Measurements from ENCODE around the gene KDM4C. TPM values are rescaled to one million over a fixed set of nuclear protein-coding genes. Genes with fewer than 3 reads are reported as not detected.

Gene KDM4C
- total and polyA plus RNA-seq, 2 experiments from 2014 or later: 14.3 to 20.6 TPM

DNA sequence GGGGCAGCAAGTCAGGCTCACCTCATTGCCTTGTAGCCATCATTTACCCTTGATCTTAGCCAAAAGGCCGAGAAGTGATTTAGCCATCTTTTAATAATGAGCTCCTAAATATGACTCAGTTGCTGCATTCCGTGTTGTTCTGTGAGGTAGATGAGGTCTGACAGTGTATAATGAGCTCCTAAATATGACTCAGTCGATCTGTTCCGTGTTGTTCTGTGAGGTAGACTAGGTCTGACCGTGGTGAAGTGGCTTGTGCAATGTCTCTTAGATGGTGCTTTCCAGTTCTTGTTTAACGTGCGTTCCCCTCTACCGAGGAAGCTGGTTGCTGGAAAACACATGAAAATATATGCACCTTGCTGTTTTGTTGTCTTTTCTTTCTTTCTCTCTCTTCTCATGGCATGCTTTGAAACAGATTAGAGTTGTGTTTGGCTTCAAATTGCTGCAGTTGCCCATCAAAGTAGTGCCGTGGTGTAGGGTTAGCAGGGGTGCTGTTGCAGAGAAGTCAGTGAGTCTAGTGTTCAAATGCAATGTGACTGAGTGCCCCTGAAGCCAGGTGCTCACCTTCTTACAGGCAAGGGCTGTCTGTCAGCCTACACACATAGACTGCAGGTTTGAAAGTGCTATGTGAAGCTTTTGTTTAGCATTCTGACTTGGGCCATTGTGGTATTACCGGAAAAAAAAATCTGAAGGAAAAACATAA, 118.6 kb downstream of the KDM4C start:
- Histone ChIP-seq H3K4me3 (no peak overlapping the region), H2AFZ (no peak overlapping the region), H3K4me1 (ENCODE audit: insufficient read depth) (peaks cover 16% of the 10 kb centered on the region), H3K9ac (no peak overlapping the region), H3F3A (ENCODE audit: insufficient read depth) (peaks cover 9% of the 10 kb centered on the region; the same call in 1 of the 2 replicates), H3K9me2 (ENCODE audit: insufficient read depth) (no peaks in the 10 kb centered on the region), H3K79me2 (ENCODE audit: insufficient read depth) (peaks cover 43% of the 10 kb centered on the region), H3K27ac (no peak overlapping the region), H3K36me3 (ENCODE audit: low read depth) (no peaks in the 10 kb centered on the region), H3K9me3 (ENCODE audit: low read depth) (no peaks in the 10 kb centered on the region), H3K27me3 (replicated peaks; ENCODE audit: insufficient read depth) (no peaks in the 10 kb centered on the region), H4K20me1 (ENCODE audit: insufficient read depth) (no peaks in the 10 kb centered on the region), H3K4me2 (ENCODE audit: unreplicated experiment) (no peak overlapping the region)
- WGBS, 2 experiments (ENCODE audit: low coverage in 1 of 2, low lambda C conversion rate in 2 of 2, missing lambda C conversion rate in 2 of 2): 86 to 87% methylated on average over 10 of the region's 10 CpGs
- TF ChIP-seq EZH2phosphoT487 (IDR thresholded peaks at IDR 0.05; ENCODE audit: insufficient read depth, low read depth) (no peak), EZH2 (IDR thresholded peaks at IDR 0.05; ENCODE audit: insufficient read depth, poor library complexity, severe bottlenecking) (no peak)
- in situ Hi-C loops (cut with MboI): no loop called here
- DNase-seq: peak; percentile 5

DNA sequence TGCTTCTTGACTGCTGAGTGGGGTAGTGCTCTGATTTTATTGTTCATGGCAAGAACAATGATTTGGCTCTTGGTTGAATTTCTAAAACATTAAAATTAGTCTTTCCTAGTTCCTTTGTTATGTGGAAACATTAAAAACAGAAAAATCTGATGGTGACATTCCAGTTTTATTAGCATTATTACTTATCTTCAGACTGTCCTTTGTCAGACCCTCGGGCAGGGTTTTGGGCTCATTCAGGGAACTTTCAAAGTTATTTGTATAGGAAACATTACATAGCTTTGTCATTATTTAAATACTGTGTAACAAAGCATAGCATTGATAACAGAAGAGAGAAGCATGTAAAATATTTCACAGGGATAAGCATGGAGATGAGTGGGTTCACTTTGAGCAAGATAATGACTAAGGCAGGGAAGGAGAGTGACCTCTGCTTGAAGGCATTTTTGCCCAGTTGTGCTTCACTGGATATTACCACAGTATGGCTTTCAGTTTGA, 119.9 kb downstream of the KDM4C start:
- 14 to 37% methylated on average over 1 of the region's 1 CpG for WGBS, 2 experiments (ENCODE audit: low coverage in 1 of 2, low lambda C conversion rate in 2 of 2, missing lambda C conversion rate in 2 of 2)
- Histone ChIP-seq H3K4me1 (ENCODE audit: insufficient read depth) (peaks cover 16% of the 10 kb centered on the region), H3K79me2 (ENCODE audit: insufficient read depth) (peaks cover 43% of the 10 kb centered on the region), H4K20me1 (ENCODE audit: insufficient read depth) (no peaks in the 10 kb centered on the region), H3K9ac (no peak overlapping the region), H3F3A (ENCODE audit: insufficient read depth) (peaks cover 9% of the 10 kb centered on the region; the same call in 1 of the 2 replicates), H3K27me3 (replicated peaks; ENCODE audit: insufficient read depth) (no peaks in the 10 kb centered on the region), H2AFZ (no peak overlapping the region), H3K27ac (peak overlapping the region; percentile 61), H3K9me2 (ENCODE audit: insufficient read depth) (no peaks in the 10 kb centered on the region), H3K4me2 (ENCODE audit: unreplicated experiment) (peak overlapping the region; percentile 52), H3K4me3 (no peak overlapping the region), H3K9me3 (ENCODE audit: low read depth) (no peaks in the 10 kb centered on the region), H3K36me3 (ENCODE audit: low read depth) (no peaks in the 10 kb centered on the region)
- no peak for TF ChIP-seq EZH2 (IDR thresholded peaks at IDR 0.05; ENCODE audit: insufficient read depth, poor library complexity, severe bottlenecking)
- no peak for TF ChIP-seq EZH2phosphoT487 (IDR thresholded peaks at IDR 0.05; ENCODE audit: insufficient read depth, low read depth)
- peak; percentile 86 for DNase-seq
- in situ Hi-C loops (cut with MboI): no loop called here

DNA sequence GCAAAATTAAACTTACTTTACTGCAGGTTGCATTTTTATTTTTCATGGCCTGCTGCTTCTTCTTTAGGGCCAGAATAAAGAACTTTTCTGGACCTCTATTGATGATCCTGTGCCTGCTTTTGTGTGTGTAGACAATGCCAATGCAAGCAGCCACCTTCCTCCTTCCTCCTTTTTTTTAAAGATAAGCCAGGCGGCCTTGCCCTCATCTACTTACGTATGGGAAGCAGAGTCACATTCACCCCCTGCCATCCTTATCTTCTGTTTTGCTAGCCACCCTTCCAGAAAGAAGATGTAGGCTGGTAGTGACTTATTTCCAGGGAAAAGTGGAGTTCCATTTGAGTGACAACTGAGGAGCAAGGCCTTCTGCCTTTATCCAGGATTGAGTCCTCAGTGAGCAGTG, 122.9 kb downstream of the KDM4C start:
- DNase-seq: no peak
- Histone ChIP-seq H3K4me2 (ENCODE audit: unreplicated experiment) (no peak overlapping the region), H3K4me3 (no peak overlapping the region), H3K4me1 (ENCODE audit: insufficient read depth) (peaks cover 16% of the 10 kb centered on the region), H3K9me3 (ENCODE audit: low read depth) (no peaks in the 10 kb centered on the region), H3K9ac (no peak overlapping the region), H4K20me1 (ENCODE audit: insufficient read depth) (no peaks in the 10 kb centered on the region), H3K79me2 (ENCODE audit: insufficient read depth) (peaks cover 31% of the 10 kb centered on the region), H3K9me2 (ENCODE audit: insufficient read depth) (no peaks in the 10 kb centered on the region), H3K27me3 (replicated peaks; ENCODE audit: insufficient read depth) (no peaks in the 10 kb centered on the region), H2AFZ (no peak overlapping the region), H3K36me3 (ENCODE audit: low read depth) (no peaks in the 10 kb centered on the region), H3K27ac (no peak overlapping the region), H3F3A (ENCODE audit: insufficient read depth) (peaks cover 9% of the 10 kb centered on the region; the same call in 1 of the 2 replicates)
- WGBS, 2 experiments (ENCODE audit: low coverage in 1 of 2, low lambda C conversion rate in 2 of 2, missing lambda C conversion rate in 2 of 2): 94 to 95% methylated on average over 2 of the region's 2 CpGs
- no peak for TF ChIP-seq EZH2phosphoT487 (IDR thresholded peaks at IDR 0.05; ENCODE audit: insufficient read depth, low read depth)
- no peak for TF ChIP-seq EZH2 (IDR thresholded peaks at IDR 0.05; ENCODE audit: insufficient read depth, poor library complexity, severe bottlenecking)
- in situ Hi-C loops (cut with MboI): no loop called here

DNA sequence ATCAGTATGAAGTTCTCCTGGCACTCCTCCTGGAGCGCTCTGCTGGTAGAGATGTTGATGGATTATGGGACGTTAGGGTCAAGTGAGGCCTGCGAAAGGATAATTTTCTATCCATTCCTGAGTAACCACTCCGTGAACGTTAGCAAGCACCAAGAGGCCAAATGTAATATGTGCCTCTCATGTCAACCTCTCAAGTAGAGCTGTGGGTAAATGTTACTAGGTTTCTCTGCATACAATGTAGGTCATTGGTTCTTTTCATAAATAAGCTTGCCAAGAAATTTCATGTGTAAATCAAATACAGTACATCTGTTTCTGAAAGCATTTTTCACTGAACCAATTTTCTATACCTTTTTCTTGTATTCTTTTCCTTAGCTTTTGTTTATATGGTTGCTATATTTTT, 126.3 kb downstream of the KDM4C start:
- Histone ChIP-seq H3K79me2 (ENCODE audit: insufficient read depth) (peaks cover 8% of the 10 kb centered on the region), H3K9me2 (ENCODE audit: insufficient read depth) (no peaks in the 10 kb centered on the region), H2AFZ (no peak overlapping the region), H3K36me3 (ENCODE audit: low read depth) (peaks cover 4% of the 10 kb centered on the region; the same call in 1 of the 2 replicates), H3K27me3 (replicated peaks; ENCODE audit: insufficient read depth) (no peaks in the 10 kb centered on the region), H3K27ac (no peak overlapping the region), H3F3A (ENCODE audit: insufficient read depth) (no peaks in the 10 kb centered on the region), H3K9me3 (ENCODE audit: low read depth) (no peaks in the 10 kb centered on the region), H3K4me1 (ENCODE audit: insufficient read depth) (no peaks in the 10 kb centered on the region), H3K9ac (no peak overlapping the region), H4K20me1 (ENCODE audit: insufficient read depth) (no peaks in the 10 kb centered on the region; the same call in 1 of the 2 replicates), H3K4me3 (no peak overlapping the region), H3K4me2 (ENCODE audit: unreplicated experiment) (no peak overlapping the region)
- no peak for DNase-seq
- 55 to 61% methylated on average over 5 of the region's 5 CpGs for WGBS, 2 experiments (ENCODE audit: low coverage in 1 of 2, low lambda C conversion rate in 2 of 2, missing lambda C conversion rate in 2 of 2)
- in situ Hi-C loops (cut with MboI): no loop called here
- TF ChIP-seq EZH2phosphoT487 (IDR thresholded peaks at IDR 0.05; ENCODE audit: insufficient read depth, low read depth) (no peak), EZH2 (IDR thresholded peaks at IDR 0.05; ENCODE audit: insufficient read depth, poor library complexity, severe bottlenecking) (no peak)
